Esophagus (tissue), 2 donors: ENCODE results near the gene CALR3. TPM values are rescaled to one million over a fixed set of nuclear protein-coding genes. Genes with fewer than 3 reads are reported as not detected.

Experiments
- H3K27ac ChIP-seq, 2 donors: one replicate each; pipeline ENCODE4 v1.5.1; 2013; ENCODE audit warnings: low read depth in 2 of 2, mild to moderate bottlenecking in 2 of 2, inconsistent platforms in 1 of 2, low read length in 1 of 2, moderate library complexity in 1 of 2
- H3K27me3 ChIP-seq, 2 donors: one replicate each; pipeline ENCODE4 v1.6.1; 2013; ENCODE audit warnings: low read length in 2 of 2, control low read depth in 1 of 2, mild to moderate bottlenecking in 1 of 2; ENCODE audit not compliant: insufficient read depth in 2 of 2, control insufficient read depth in 1 of 2
- H3K36me3 ChIP-seq, 2 donors: one replicate each; pipeline ENCODE4 v1.6.1; 2013; ENCODE audit warnings: low read length in 1 of 2; ENCODE audit not compliant: control insufficient read depth in 2 of 2, insufficient read depth in 2 of 2
- H3K4me1 ChIP-seq, 2 donors: one replicate each; pipeline ENCODE4 v1.6.1; 2013; ENCODE audit warnings: low read length in 1 of 2; ENCODE audit not compliant: control insufficient read depth in 2 of 2, insufficient read depth in 2 of 2
- H3K4me3 ChIP-seq, 2 donors: one replicate each; pipeline ENCODE4 v1.5.1; 2013; ENCODE audit warnings: low read length in 2 of 2, mild to moderate bottlenecking in 2 of 2, low read depth in 1 of 2, moderate library complexity in 1 of 2
- H3K9me3 ChIP-seq, 2 donors: one replicate each; pipeline ENCODE4 v1.6.1; 2013; ENCODE audit warnings: mild to moderate bottlenecking in 2 of 2, low read depth in 1 of 2, low read length in 1 of 2, moderate library complexity in 1 of 2; ENCODE audit not compliant: control insufficient read depth in 2 of 2, insufficient read depth in 1 of 2
- WGBS, 2 donors: extraction: QIAGEN DNeasy Blood & Tissue Kit; methylation state at CpG; one replicate each; pipeline ENCODE4 v1.1.7; 2013; 5-methylcytosine and 5-hydroxymethylcytosine counted together
- polyA plus RNA-seq, 2 donors: library from polyadenylated mRNA; stranded (reverse); fragments of 200-250 nt; gene quantifications; one replicate each; pipeline ENCODE4 v1.2.3, GENCODE V29; 2013
- donor health status: healthy with polysubstance abuse.
- donor health status: Bipolar disorder and iron deficiency.

Gene CALR3
- polyA plus RNA-seq, 2 donors = 0.02 TPM; not detected in 1

- no peak overlapping the region for H3K27ac ChIP-seq
- H3K9me3 ChIP-seq = no peaks in the 10 kb centered on the region
- WGBS, 2 donors = 84 to 86% methylated on average over 9 of the region's 9 CpGs
- no peak overlapping the region for H3K4me3 ChIP-seq
- peaks cover 0 to 7% of the 10 kb centered on the region in 2 donors for H3K36me3 ChIP-seq
- peaks cover 13 to 29% of the 10 kb centered on the region in 2 donors for H3K4me1 ChIP-seq
- H3K27me3 ChIP-seq = no peaks in the 10 kb centered on the region
These were observed 34.3 kb downstream of the CALR3 start for GRCh38 chr19:16461630-16462051.

- Histone ChIP-seq H3K27me3 (no peaks in the 10 kb centered on the region), H3K36me3 (peaks cover 0 to 7% of the 10 kb centered on the region in 2 donors), H3K9me3 (no peaks in the 10 kb centered on the region), H3K4me3 (no peak overlapping the region), H3K4me1 (peaks cover 13 to 31% of the 10 kb centered on the region in 2 donors), H3K27ac (no peak overlapping the region)
- 81 to 86% methylated on average over 8 of the region's 8 CpGs for WGBS, 2 donors
These were observed 35.5 kb downstream of the CALR3 start for GRCh38 chr19:16460454-16460853.

- Histone ChIP-seq H3K27me3 (no peaks in the 10 kb centered on the region), H3K36me3 (peaks cover 0 to 3% of the 10 kb centered on the region in 2 donors), H3K9me3 (no peaks in the 10 kb centered on the region), H3K27ac (no peak overlapping the region), H3K4me3 (no peak overlapping the region), H3K4me1 (peaks cover 13 to 31% of the 10 kb centered on the region in 2 donors)
- WGBS, 2 donors = 62 to 82% methylated on average over 3 of the region's 3 CpGs
These were observed 36.3 kb downstream of the CALR3 start for GRCh38 chr19:16459680-16460079.

GRCh38 chr19:16458391-16459341 lies 37.3 kb downstream of the CALR3 start:
- no peaks in the 10 kb centered on the region for H3K27me3 ChIP-seq
- H3K36me3 ChIP-seq = peaks cover 0 to 3% of the 10 kb centered on the region in 2 donors
- H3K27ac ChIP-seq = no peak overlapping the region
- H3K4me3 ChIP-seq = no peak overlapping the region
- no peaks in the 10 kb centered on the region for H3K9me3 ChIP-seq
- 56 to 72% methylated on average over 24 to 25 of the region's 25 CpGs for WGBS, 2 donors
- H3K4me1 ChIP-seq = peaks cover 13 to 31% of the 10 kb centered on the region in 2 donors

- Histone ChIP-seq H3K4me3 (no peak overlapping the region), H3K27ac (no peak overlapping the region), H3K27me3 (no peaks in the 10 kb centered on the region), H3K36me3 (peaks cover 0 to 3% of the 10 kb centered on the region in 2 donors), H3K9me3 (no peaks in the 10 kb centered on the region), H3K4me1 (peaks cover 13 to 27% of the 10 kb centered on the region in 2 donors)
- 54 to 56% methylated on average over 8 of the region's 8 CpGs for WGBS, 2 donors
These were observed 38.0 kb downstream of the CALR3 start for GRCh38 chr19:16457954-16458331.

- 21 to 27% methylated on average over 12 to 16 of the region's 16 CpGs for WGBS, 2 donors
- H3K4me1 ChIP-seq = peaks cover 13 to 26% of the 10 kb centered on the region in 2 donors
- no peak overlapping the region for H3K4me3 ChIP-seq
- no peaks in the 10 kb centered on the region for H3K36me3 ChIP-seq
- no peaks in the 10 kb centered on the region for H3K9me3 ChIP-seq
- peak overlapping the region in 1 of 2 donors; percentile 3 for H3K27ac ChIP-seq
- no peaks in the 10 kb centered on the region for H3K27me3 ChIP-seq
These were observed 38.6 kb downstream of the CALR3 start for GRCh38 chr19:16457195-16457953.

GRCh38 chr19:16456652-16457194 lies 39.2 kb downstream of the CALR3 start:
- H3K27ac ChIP-seq = peak overlapping the region in 1 of 2 donors; percentile 3
- no peak overlapping the region for H3K4me3 ChIP-seq
- WGBS, 2 donors = 50 to 53% methylated on average over 11 of the region's 11 CpGs
- H3K9me3 ChIP-seq = no peaks in the 10 kb centered on the region
- H3K36me3 ChIP-seq = no peaks in the 10 kb centered on the region
- no peaks in the 10 kb centered on the region for H3K27me3 ChIP-seq
- peaks cover 11 to 26% of the 10 kb centered on the region in 2 donors for H3K4me1 ChIP-seq

GRCh38 chr19:16455489-16455888 lies 40.5 kb downstream of the CALR3 start:
- Histone ChIP-seq H3K9me3 (no peaks in the 10 kb centered on the region), H3K36me3 (no peaks in the 10 kb centered on the region), H3K27ac (no peak overlapping the region), H3K27me3 (no peaks in the 10 kb centered on the region), H3K4me3 (no peak overlapping the region), H3K4me1 (peaks cover 9 to 26% of the 10 kb centered on the region in 2 donors)
- 89 to 96% methylated on average over 5 of the region's 5 CpGs for WGBS, 2 donors

GRCh38 chr19:16454351-16454918 lies 41.5 kb downstream of the CALR3 start:
- H3K27ac ChIP-seq = peak overlapping the region in 1 of 2 donors; percentile 40
- WGBS, 2 donors = 71 to 76% methylated on average over 10 of the region's 10 CpGs
- H3K4me3 ChIP-seq = no peak overlapping the region
- H3K4me1 ChIP-seq = peaks cover 9 to 26% of the 10 kb centered on the region in 2 donors
- H3K36me3 ChIP-seq = no peaks in the 10 kb centered on the region
- no peaks in the 10 kb centered on the region for H3K9me3 ChIP-seq
- no peaks in the 10 kb centered on the region for H3K27me3 ChIP-seq
